Natural killer cell treated with Interleukin-12 subunit alpha and Interleukin-12 subunit beta and Interleukin-15 and Interleukin-18, amount 100 ng/mL, for 72 hours (primary cell): ENCODE results near the gene MAP3K9. TPM values are rescaled to one million over a fixed set of nuclear protein-coding genes. Genes with fewer than 3 reads are reported as not detected.

Experiments
- total RNA-seq, 2 donors: library from RNA; stranded (reverse); gene quantifications; one replicate each; pipeline ENCODE4 v1.2.3, GENCODE V29; 2022

MAP3K9 gene
- total RNA-seq, 2 donors from 2014 or later: 4.2 to 13.7 TPM

Other genes starting within 250 kb of the MAP3K9 start
- gene MED6, start 208.9 kb downstream of the MAP3K9 start, total RNA-seq: 10 to 100 TPM; 60.0 to 66.8 TPM
- 1 to 10 TPM; 1.5 to 1.6 TPM for gene TTC9, start 167.6 kb downstream of the MAP3K9 start, total RNA-seq
- 100 to 1,000 TPM in 1 of 2 donors, 10 to 100 TPM in 1; 81.7 to 156 TPM for gene PCNX1, start 97.9 kb upstream of the MAP3K9 start, total RNA-seq